DOHH2 (cell line): ENCODE data around the gene PC.

Experiments used
- H3F3A ChIP-seq: fragments of 200-600 bp; sonication (generic), shearing (Covaris generic); 2 replicates; pipeline ENCODE4 v1.6.0; 2016; ENCODE audit warnings: antibody characterized with exemption, mild to moderate bottlenecking; ENCODE audit not compliant: control insufficient read depth, insufficient read depth
- H3K27ac ChIP-seq: fragments of 200-600 bp; sonication (generic); 2 replicates; pipeline ENCODE4 v1.5.1; 2014; ENCODE audit warnings: low read depth, mild to moderate bottlenecking, low read length, moderate library complexity
- H3K27me3 ChIP-seq: fragments of 200-600 bp; sonication (generic); 2 replicates; pipeline ENCODE4 v1.6.1; 2014; ENCODE audit warnings: mild to moderate bottlenecking, low read length, mixed read lengths; ENCODE audit not compliant: control insufficient read depth
- H3K36me3 ChIP-seq: fragments of 200-600 bp; sonication (generic); 2 replicates; pipeline ENCODE4 v1.6.1; 2014; ENCODE audit warnings: mild to moderate bottlenecking, low read length, moderate library complexity, mixed read lengths; ENCODE audit not compliant: control insufficient read depth
- H3K4me1 ChIP-seq: fragments of 200-600 bp; sonication (generic); 2 replicates; pipeline ENCODE4 v1.6.1; 2014; ENCODE audit warnings: mild to moderate bottlenecking, low read length, mixed read lengths; ENCODE audit not compliant: control insufficient read depth
- H3K4me2 ChIP-seq: fragments of 200-600 bp; sonication (generic); 2 replicates; pipeline ENCODE4 v1.6.0; 2014; ENCODE audit warnings: mild to moderate bottlenecking, low read length, moderate library complexity
- H3K4me3 ChIP-seq: fragments of 200-600 bp; sonication (generic); 2 replicates; pipeline ENCODE4 v1.5.1; 2014; ENCODE audit warnings: mild to moderate bottlenecking, low read length, mixed read lengths
- H3K79me2 ChIP-seq: fragments of 200-600 bp; sonication (generic); 2 replicates; pipeline ENCODE4 v1.6.1; 2014; ENCODE audit warnings: mild to moderate bottlenecking, low read length, mixed read lengths; ENCODE audit not compliant: control insufficient read depth
- H3K9me2 ChIP-seq: fragments of 200-600 bp; sonication (generic); replicated peaks from 2 replicates; pipeline ENCODE4 v1.6.1; 2014; ENCODE audit warnings: mild to moderate bottlenecking, low read length, mixed read lengths; ENCODE audit not compliant: control insufficient read depth
- H3K9me3 ChIP-seq: fragments of 200-600 bp; sonication (generic); 2 replicates; pipeline ENCODE4 v1.6.1; 2014; ENCODE audit warnings: antibody characterized with exemption, low read length, mixed read lengths; ENCODE audit not compliant: control insufficient read depth, insufficient read depth
- H4K20me1 ChIP-seq: fragments of 200-600 bp; sonication (generic); 2 replicates; pipeline ENCODE4 v1.6.0; 2014; ENCODE audit warnings: low read depth, mild to moderate bottlenecking, antibody characterized with exemption, low read length, moderate library complexity; ENCODE audit not compliant: control insufficient read depth, insufficient read depth
- EZH2phosphoT487 ChIP-seq: fragments of 200-600 bp; sonication (generic); IDR thresholded peaks from 2 replicates; pipeline ENCODE4 v1.6.1; 2017; ENCODE audit warnings: borderline replicate concordance, mild to moderate bottlenecking, antibody characterized with exemption, low read length, moderate library complexity, mixed read lengths
- TF ChIP-seq, protein P1 (sequence below): fragments of 200-600 bp; sonication (generic); IDR thresholded peaks from one replicate; pipeline ENCODE4 v1.5.1; 2014; ENCODE audit warnings: antibody characterized with exemption, mild to moderate bottlenecking, low read depth, low read length; ENCODE audit not compliant: poor library complexity, severe bottlenecking

PC gene

DNA sequence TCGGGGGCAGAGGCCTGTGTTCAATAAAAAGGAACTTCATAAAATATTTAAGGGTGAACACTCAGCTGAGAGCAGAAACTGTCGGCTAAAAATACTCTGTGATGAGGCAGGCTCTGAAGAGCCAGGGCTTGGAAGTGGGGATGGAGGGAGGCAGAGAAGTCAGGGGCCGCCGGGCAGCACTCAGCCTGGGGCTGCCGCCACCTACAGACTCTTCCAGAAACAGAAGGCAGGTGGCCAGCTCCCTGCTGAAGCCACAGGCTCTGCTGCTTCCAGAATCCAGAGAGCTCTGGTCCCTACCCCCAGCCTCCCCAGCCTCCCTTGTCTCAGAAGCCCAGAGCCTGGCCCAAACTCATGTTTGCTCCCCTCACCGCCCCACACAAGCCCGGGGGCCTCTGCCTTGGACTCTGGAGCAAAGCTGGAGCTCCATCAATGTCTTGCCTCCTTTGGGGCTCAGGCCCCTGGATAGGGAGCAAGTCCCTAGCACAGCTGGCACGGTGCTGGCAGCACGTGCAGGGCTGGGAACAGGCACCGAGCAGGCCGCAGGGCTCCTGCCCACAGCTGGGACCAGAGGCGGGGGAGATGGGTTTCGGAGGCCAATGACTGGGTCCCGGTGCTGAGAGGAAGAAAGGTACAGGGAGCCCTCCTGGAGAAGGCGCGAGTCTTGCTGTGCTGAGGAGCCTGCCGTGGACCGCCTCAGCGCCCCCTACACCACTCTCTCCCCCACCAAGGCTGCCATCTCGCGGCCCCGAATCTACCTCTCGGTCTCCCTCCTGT, 93.1 kb downstream of the PC start:
- peaks cover 55% of the 10 kb centered on the region for H3K4me1 ChIP-seq
- peak overlapping the region; percentile 42 for H3K4me3 ChIP-seq
- no peaks in the 10 kb centered on the region for H4K20me1 ChIP-seq
- no peaks in the 10 kb centered on the region for H3K9me2 ChIP-seq
- H3F3A ChIP-seq: peaks cover 4% of the 10 kb centered on the region
- no peaks in the 10 kb centered on the region for H3K79me2 ChIP-seq
- peak overlapping the region; percentile 68 for H3K4me2 ChIP-seq
- TF ChIP-seq, protein P1, sequence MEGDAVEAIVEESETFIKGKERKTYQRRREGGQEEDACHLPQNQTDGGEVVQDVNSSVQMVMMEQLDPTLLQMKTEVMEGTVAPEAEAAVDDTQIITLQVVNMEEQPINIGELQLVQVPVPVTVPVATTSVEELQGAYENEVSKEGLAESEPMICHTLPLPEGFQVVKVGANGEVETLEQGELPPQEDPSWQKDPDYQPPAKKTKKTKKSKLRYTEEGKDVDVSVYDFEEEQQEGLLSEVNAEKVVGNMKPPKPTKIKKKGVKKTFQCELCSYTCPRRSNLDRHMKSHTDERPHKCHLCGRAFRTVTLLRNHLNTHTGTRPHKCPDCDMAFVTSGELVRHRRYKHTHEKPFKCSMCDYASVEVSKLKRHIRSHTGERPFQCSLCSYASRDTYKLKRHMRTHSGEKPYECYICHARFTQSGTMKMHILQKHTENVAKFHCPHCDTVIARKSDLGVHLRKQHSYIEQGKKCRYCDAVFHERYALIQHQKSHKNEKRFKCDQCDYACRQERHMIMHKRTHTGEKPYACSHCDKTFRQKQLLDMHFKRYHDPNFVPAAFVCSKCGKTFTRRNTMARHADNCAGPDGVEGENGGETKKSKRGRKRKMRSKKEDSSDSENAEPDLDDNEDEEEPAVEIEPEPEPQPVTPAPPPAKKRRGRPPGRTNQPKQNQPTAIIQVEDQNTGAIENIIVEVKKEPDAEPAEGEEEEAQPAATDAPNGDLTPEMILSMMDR: peak; percentile 3
- TF ChIP-seq EZH2phosphoT487: no peak
- no peaks in the 10 kb centered on the region for H3K36me3 ChIP-seq
- H3K27me3 ChIP-seq: no peaks in the 10 kb centered on the region
- H3K9me3 ChIP-seq: no peaks in the 10 kb centered on the region
- H3K27ac ChIP-seq: peak overlapping the region; percentile 30

DNA sequence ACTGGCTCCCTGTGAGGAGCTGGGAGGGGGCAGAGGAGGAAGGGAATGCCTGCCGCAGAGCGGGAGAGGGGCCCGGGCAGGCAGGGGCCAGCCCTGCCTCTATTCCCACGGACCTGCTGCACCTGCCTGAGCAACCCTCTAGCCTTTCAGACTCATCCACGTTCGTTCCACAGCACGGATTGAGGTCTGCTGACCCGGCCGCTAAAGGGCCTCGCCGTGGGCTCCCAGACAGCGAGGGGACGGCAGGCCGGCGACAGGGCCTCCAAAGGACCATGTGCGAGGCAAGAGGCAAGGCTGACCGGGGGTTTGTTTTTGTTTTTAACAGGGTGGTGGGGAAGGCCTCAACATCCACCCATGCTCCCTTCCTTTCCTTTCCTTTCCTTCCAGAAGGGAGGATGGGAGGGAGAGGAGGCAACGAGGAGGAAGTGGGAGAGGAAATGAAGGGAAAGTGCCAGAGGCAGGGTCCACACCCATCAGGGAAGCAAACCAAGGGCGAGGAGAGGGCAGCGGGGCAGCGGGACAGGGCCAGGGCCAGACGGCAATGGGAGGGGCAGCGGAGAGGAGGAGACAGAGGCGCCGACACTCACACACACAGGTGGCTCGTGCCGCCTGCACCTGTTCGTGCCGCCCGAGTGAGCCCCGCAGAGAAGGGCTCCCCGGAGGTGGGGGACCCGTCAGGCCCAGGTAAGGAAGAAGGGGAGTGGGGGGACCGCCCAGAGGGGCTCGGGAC, 93.8 kb downstream of the PC start:
- no peaks in the 10 kb centered on the region for H4K20me1 ChIP-seq
- no peaks in the 10 kb centered on the region for H3K9me3 ChIP-seq
- peaks cover 1% of the 10 kb centered on the region; the same call in 1 of the 2 replicates for H3K79me2 ChIP-seq
- no peaks in the 10 kb centered on the region for H3K27me3 ChIP-seq
- H3K27ac ChIP-seq: peak overlapping the region; percentile 30
- TF ChIP-seq, protein P1: no peak
- no peak for TF ChIP-seq EZH2phosphoT487
- H3K36me3 ChIP-seq: peaks cover 3% of the 10 kb centered on the region; the same call in 1 of the 2 replicates
- H3K4me1 ChIP-seq: peaks cover 55% of the 10 kb centered on the region
- H3K9me2 ChIP-seq: no peaks in the 10 kb centered on the region
- H3K4me2 ChIP-seq: peak overlapping the region; percentile 68
- peak overlapping the region; percentile 42 for H3K4me3 ChIP-seq
- peaks cover 4% of the 10 kb centered on the region for H3F3A ChIP-seq

DNA sequence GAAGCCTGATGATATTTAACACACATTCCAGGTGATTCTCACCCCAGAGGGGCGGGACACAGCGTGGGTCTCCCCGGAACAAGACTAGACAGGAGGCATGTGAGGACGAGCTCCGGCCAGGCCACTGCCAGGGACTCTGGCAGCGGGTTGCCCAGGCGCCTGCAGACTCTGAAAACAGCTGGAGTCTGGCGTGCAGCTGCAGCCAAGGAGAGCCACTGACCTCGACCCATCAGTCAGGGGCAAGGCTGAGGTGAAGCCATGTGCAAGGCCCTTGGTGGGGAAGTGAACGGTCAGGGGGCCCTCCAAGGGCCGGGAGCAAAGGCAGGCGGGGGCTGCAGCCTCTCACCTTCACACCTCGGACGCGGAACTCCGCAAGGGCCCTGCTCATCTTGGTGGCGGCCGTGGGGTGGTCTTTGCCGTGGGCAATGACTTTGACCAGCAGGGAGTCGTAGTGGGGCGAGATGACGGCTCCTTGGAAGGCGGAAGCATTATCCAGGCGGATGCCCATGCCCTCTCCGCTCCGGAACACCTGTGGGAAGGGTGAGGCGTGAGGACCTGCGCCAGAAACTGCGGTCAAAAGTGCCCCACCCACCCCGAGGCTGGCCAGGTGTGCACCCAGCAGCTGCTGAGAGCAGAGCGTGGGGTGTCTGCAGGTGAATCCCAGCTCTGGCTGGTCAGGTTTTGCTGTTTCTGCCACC, 94.6 kb downstream of the PC start:
- Histone ChIP-seq H3K27ac (no peak overlapping the region), H3K9me3 (no peaks in the 10 kb centered on the region), H3K79me2 (peaks cover 9% of the 10 kb centered on the region; the same call in 1 of the 2 replicates), H3K27me3 (no peaks in the 10 kb centered on the region), H3K9me2 (no peaks in the 10 kb centered on the region), H4K20me1 (no peaks in the 10 kb centered on the region), H3K4me3 (no peak overlapping the region), H3F3A (peaks cover 4% of the 10 kb centered on the region), H3K36me3 (peaks cover 10% of the 10 kb centered on the region; the same call in 1 of the 2 replicates), H3K4me1 (peaks cover 47% of the 10 kb centered on the region), H3K4me2 (peak overlapping the region; percentile 68; the same call in 1 of the 2 replicates)
- TF ChIP-seq, protein P1: no peak
- no peak for TF ChIP-seq EZH2phosphoT487
